ENCODE data around the gene CNOT1. TPM values are rescaled to one million over a fixed set of nuclear protein-coding genes. Genes with fewer than 3 reads are reported as not detected.

CNOT1 gene
- total and polyA plus RNA-seq, 2 of the 4 experiments (the other 2 are of a cell fraction) = 85.5 to 357 TPM

DNA sequence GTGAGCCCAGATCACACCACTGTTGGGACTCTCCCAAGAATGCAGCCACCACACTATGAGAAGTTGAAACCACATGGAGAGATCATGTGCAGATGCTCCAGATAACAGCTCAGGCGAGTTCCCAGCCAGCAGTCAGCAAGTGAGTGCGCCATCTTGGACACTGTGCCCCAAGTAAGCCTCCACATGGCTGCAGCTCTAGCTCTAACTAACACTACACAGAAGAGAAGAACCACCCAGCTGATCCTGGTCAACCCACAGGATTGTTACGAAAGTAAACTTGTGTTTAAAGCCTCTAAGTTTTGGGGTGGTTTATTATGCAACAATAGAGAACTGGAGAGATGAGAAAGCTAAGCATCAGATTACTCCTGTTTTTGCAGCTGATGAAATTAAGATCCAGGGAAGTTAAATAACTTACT lies 29.2 kb upstream of the CNOT1 start:
- in situ Hi-C loops (cut with MboI; ENCODE audit: low sequenced_read_pairs) = loop anchor here (10.0 kb wide), 1 partner anchor 324 kb away; no protein-coding TSS in a partner anchor
- no peaks in the 10 kb centered on the region for H3K9me1 ChIP-seq (ENCODE audit: insufficient read depth, low read length)
- peak overlapping the region; percentile 2 for H2AFZ ChIP-seq (replicated peaks; ENCODE audit: low read length, poor library complexity)
- dilution Hi-C loops (cut with HindIII; ENCODE audit: low sequenced_read_pairs, unreplicated experiment) = no loop called here
- 0 out of 2 replicates have a peak overlapping the region, but pooled peaks have one; percentile 2 for H3K14ac ChIP-seq (replicated peaks; ENCODE audit: low read depth, low read length)
- BruUV-seq (replicated peaks) = no TSS peak
- CTCF ChIA-PET = no interaction called here
- H3K27ac ChIP-seq (ENCODE audit: insufficient read depth, low read length) = no peak overlapping the region
- no peaks in the 10 kb centered on the region for H3K36me3 ChIP-seq (ENCODE audit: control insufficient read depth, insufficient read depth, low read length)
- 80% methylated on average over 1 of the region's 3 CpGs; no CpG with 5 or more reads in 1 of the 2 experiments for WGBS, 2 experiments (ENCODE audit: extremely low coverage in 2 of 2, insufficient read length in 1 of 2)
- H3K56ac ChIP-seq (ENCODE audit: extremely low read depth, insufficient read depth, low read length) = no peak overlapping the region
- no peak overlapping the region for H3K4ac ChIP-seq (ENCODE audit: low read depth, low read length)
- no peak overlapping the region for H2BK15ac ChIP-seq (ENCODE audit: low read depth, low read length)
- no peak overlapping the region for H2BK5ac ChIP-seq (ENCODE audit: low read depth, low read length, poor library complexity, severe bottlenecking)
- no peak overlapping the region for H3K9ac ChIP-seq (ENCODE audit: low read depth, low read length)
- H3K27me3 ChIP-seq (ENCODE audit: control insufficient read depth, insufficient read depth, low read length) = peaks cover 2% of the 10 kb centered on the region; the same call in 1 of the 2 replicates
- intact Hi-C loops (cut with micrococcal nuclease) = no loop called here
- no peak overlapping the region for H3K18ac ChIP-seq (ENCODE audit: low read depth, low read length)
- H2BK120ac ChIP-seq (ENCODE audit: low read depth, low read length) = no peak overlapping the region
- no peak overlapping the region for H4K5ac ChIP-seq (ENCODE audit: low read depth, low read length)
- H3K4me1 ChIP-seq (ENCODE audit: control insufficient read depth, insufficient read depth, low read length) = no peaks in the 10 kb centered on the region
- H2AK9ac ChIP-seq (replicated peaks; ENCODE audit: low read depth, low read length, poor library complexity) = no peak overlapping the region
- H3K9me3 ChIP-seq (ENCODE audit: control insufficient read depth, insufficient read depth, low read length) = peaks cover 6% of the 10 kb centered on the region; the same call in 1 of the 2 replicates
- H4K91ac ChIP-seq (ENCODE audit: insufficient read depth, low read depth, low read length) = no peak overlapping the region
- H3K4me2 ChIP-seq (ENCODE audit: low read depth, low read length) = no peak overlapping the region
- no peak overlapping the region for H3K4me3 ChIP-seq (ENCODE audit: insufficient read depth, low read depth, low read length)
- H4K8ac ChIP-seq (ENCODE audit: low read depth in 2 of 2, low read length in 2 of 2) = no peak overlapping the region
- POLR2A ChIA-PET (ENCODE audit: unreplicated experiment) = no interaction called here
- ATAC-seq (ENCODE audit: low read depth) = no peak
- no peaks in the 10 kb centered on the region for H3K79me1 ChIP-seq (ENCODE audit: low read depth in 1 of 2, low read length in 2 of 2)
- TF ChIP-seq CEBPB (IDR thresholded peaks at IDR 0.05; ENCODE audit: low read depth, low read length) (0 out of 2 replicates have a peak, but pooled peaks have one; percentile 24), FOS (IDR thresholded peaks at IDR 0.05; ENCODE audit: low read depth, low read length) (no peak), POLR2A (IDR thresholded peaks at IDR 0.05; ENCODE audit: low read depth, low read length) (no peak), NFE2L2 (IDR thresholded peaks at IDR 0.05; ENCODE audit: low read depth, low read length) (no peak)
- TF ChIP-seq, protein P1, sequence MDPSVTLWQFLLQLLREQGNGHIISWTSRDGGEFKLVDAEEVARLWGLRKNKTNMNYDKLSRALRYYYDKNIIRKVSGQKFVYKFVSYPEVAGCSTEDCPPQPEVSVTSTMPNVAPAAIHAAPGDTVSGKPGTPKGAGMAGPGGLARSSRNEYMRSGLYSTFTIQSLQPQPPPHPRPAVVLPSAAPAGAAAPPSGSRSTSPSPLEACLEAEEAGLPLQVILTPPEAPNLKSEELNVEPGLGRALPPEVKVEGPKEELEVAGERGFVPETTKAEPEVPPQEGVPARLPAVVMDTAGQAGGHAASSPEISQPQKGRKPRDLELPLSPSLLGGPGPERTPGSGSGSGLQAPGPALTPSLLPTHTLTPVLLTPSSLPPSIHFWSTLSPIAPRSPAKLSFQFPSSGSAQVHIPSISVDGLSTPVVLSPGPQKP (IDR thresholded peaks at IDR 0.05; ENCODE audit: borderline replicate concordance, low read depth, low read length) = no peak
- H3K23ac ChIP-seq (ENCODE audit: low read depth, low read length) = no peak overlapping the region
- DNase-seq = peak; percentile 57
- H2AK5ac ChIP-seq (ENCODE audit: low read depth, low read length) = no peak overlapping the region
- H4K20me1 ChIP-seq (ENCODE audit: insufficient read depth, low read length) = no peaks in the 10 kb centered on the region
- no peak overlapping the region for H2BK20ac ChIP-seq (ENCODE audit: low read depth, low read length)

Data from IMR-90 (cell line).